ENCODE measurements around the gene ST7L. TPM values are rescaled to one million over a fixed set of nuclear protein-coding genes. Genes with fewer than 3 reads are reported as not detected.

ST7L gene
- total and polyA plus RNA-seq, 2 of the 4 experiments (the other 2 are of a cell fraction) = 7.7 to 14.7 TPM

DNA sequence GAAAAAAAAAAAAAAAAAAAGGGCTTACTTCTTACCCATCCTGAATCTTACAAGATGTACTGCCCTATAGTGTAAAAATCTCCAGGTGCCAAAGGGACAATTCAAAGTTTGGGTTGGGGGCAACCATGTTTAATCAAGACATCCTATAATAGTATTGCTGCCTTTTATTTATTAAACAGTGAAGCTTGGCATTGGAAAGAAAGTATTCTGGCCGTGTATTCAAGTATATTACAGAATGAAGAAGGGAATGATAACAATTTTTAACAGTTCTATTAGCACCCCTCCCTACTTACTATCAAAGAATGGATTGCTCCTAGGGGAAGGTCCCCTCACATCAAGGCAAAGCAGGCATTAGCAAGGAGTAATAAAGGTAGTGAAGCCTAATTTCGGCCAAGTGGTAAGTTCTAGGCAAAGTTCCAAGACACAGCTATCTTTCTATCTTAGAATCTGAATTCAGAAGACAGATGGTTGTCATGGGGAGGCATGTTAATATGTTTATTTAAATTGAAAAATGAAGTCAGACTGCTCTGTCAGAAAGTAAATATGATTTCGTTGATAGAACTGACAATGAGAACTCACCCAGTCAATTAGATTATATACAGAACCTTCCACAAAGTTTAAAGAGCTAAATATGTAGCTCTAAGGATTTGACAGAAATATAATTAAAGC is 24.6 kb downstream of the ST7L start:
- no peak overlapping the region for H3K14ac ChIP-seq (replicated peaks; ENCODE audit: low read depth, low read length)
- no peak for ATAC-seq (ENCODE audit: low read depth)
- H3K9me3 ChIP-seq (ENCODE audit: control insufficient read depth, insufficient read depth, low read length) = peaks cover 8% of the 10 kb centered on the region
- ChIA-PET CTCF (interaction anchor here (0.8 kb wide), 1 partner anchor 93 kb away, joined by 3 read pairs; no protein-coding TSS in a partner anchor), POLR2A (ENCODE audit: unreplicated experiment) (no interaction called here)
- H3K4me2 ChIP-seq (ENCODE audit: low read depth, low read length) = no peak overlapping the region
- no peak overlapping the region for H3K27ac ChIP-seq (ENCODE audit: insufficient read depth, low read length)
- H3K4me3 ChIP-seq (ENCODE audit: insufficient read depth, low read depth, low read length) = no peak overlapping the region
- no peak overlapping the region for H2BK120ac ChIP-seq (ENCODE audit: low read depth, low read length)
- intact Hi-C loops (cut with micrococcal nuclease) = no loop called here
- no peak overlapping the region for H2AK5ac ChIP-seq (ENCODE audit: low read depth, low read length)
- no peaks in the 10 kb centered on the region for H4K20me1 ChIP-seq (ENCODE audit: insufficient read depth, low read length)
- H3K4ac ChIP-seq (ENCODE audit: low read depth, low read length) = no peak overlapping the region
- H3K9ac ChIP-seq (ENCODE audit: low read depth, low read length) = no peak overlapping the region
- H4K91ac ChIP-seq (ENCODE audit: insufficient read depth, low read depth, low read length) = no peak overlapping the region
- WGBS, 2 experiments (ENCODE audit: extremely low coverage in 2 of 2, insufficient read length in 1 of 2) = no CpG with 5 or more reads among the region's 3 CpGs
- H2BK15ac ChIP-seq (ENCODE audit: low read depth, low read length) = no peak overlapping the region
- no peak overlapping the region for H2BK20ac ChIP-seq (ENCODE audit: low read depth, low read length)
- H3K9me1 ChIP-seq (ENCODE audit: insufficient read depth, low read length) = no peaks in the 10 kb centered on the region
- no peak overlapping the region for H2AK9ac ChIP-seq (replicated peaks; ENCODE audit: low read depth, low read length, poor library complexity)
- H3K36me3 ChIP-seq (ENCODE audit: control insufficient read depth, insufficient read depth, low read length) = peaks cover 13% of the 10 kb centered on the region
- H3K23ac ChIP-seq (ENCODE audit: low read depth, low read length) = no peak overlapping the region; the same call in 1 of the 2 replicates
- H4K5ac ChIP-seq (ENCODE audit: low read depth, low read length) = no peak overlapping the region
- no peaks in the 10 kb centered on the region; a peak in 1 of 4 replicates for H3K79me1 ChIP-seq (ENCODE audit: low read depth in 1 of 2, low read length in 2 of 2)
- no peaks in the 10 kb centered on the region; the same call in 1 of the 2 replicates for H3K4me1 ChIP-seq (ENCODE audit: control insufficient read depth, insufficient read depth, low read length)
- H3K27me3 ChIP-seq (ENCODE audit: control insufficient read depth, insufficient read depth, low read length) = no peaks in the 10 kb centered on the region
- no peak overlapping the region for H3K56ac ChIP-seq (ENCODE audit: extremely low read depth, insufficient read depth, low read length)
- in situ Hi-C loops (cut with MboI; ENCODE audit: low sequenced_read_pairs) = no loop called here
- no peak overlapping the region for H4K8ac ChIP-seq (ENCODE audit: low read depth in 2 of 2, low read length in 2 of 2)
- dilution Hi-C loops (cut with HindIII; ENCODE audit: low sequenced_read_pairs, unreplicated experiment) = no loop called here
- H3K18ac ChIP-seq (ENCODE audit: low read depth, low read length) = no peak overlapping the region
- TF ChIP-seq, protein P1, sequence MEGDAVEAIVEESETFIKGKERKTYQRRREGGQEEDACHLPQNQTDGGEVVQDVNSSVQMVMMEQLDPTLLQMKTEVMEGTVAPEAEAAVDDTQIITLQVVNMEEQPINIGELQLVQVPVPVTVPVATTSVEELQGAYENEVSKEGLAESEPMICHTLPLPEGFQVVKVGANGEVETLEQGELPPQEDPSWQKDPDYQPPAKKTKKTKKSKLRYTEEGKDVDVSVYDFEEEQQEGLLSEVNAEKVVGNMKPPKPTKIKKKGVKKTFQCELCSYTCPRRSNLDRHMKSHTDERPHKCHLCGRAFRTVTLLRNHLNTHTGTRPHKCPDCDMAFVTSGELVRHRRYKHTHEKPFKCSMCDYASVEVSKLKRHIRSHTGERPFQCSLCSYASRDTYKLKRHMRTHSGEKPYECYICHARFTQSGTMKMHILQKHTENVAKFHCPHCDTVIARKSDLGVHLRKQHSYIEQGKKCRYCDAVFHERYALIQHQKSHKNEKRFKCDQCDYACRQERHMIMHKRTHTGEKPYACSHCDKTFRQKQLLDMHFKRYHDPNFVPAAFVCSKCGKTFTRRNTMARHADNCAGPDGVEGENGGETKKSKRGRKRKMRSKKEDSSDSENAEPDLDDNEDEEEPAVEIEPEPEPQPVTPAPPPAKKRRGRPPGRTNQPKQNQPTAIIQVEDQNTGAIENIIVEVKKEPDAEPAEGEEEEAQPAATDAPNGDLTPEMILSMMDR (conservative IDR thresholded peaks at IDR 0.05; ENCODE audit: low read depth, low read length) = no peak
- TF ChIP-seq, protein P2, sequence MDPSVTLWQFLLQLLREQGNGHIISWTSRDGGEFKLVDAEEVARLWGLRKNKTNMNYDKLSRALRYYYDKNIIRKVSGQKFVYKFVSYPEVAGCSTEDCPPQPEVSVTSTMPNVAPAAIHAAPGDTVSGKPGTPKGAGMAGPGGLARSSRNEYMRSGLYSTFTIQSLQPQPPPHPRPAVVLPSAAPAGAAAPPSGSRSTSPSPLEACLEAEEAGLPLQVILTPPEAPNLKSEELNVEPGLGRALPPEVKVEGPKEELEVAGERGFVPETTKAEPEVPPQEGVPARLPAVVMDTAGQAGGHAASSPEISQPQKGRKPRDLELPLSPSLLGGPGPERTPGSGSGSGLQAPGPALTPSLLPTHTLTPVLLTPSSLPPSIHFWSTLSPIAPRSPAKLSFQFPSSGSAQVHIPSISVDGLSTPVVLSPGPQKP (IDR thresholded peaks at IDR 0.05; ENCODE audit: borderline replicate concordance, low read depth, low read length) = no peak
- TF ChIP-seq MAFK (IDR thresholded peaks at IDR 0.05; ENCODE audit: low read depth, low read length) (no peak), SMC3 (IDR thresholded peaks at IDR 0.05; ENCODE audit: low read depth, low read length) (no peak), NFE2L2 (IDR thresholded peaks at IDR 0.05; ENCODE audit: low read depth, low read length) (no peak), RCOR1 (IDR thresholded peaks at IDR 0.05; ENCODE audit: insufficient replicate concordance, low read length) (no peak), BHLHE40 (IDR thresholded peaks at IDR 0.05; ENCODE audit: low read depth, low read length) (no peak), CEBPB (IDR thresholded peaks at IDR 0.05; ENCODE audit: low read depth, low read length) (no peak), MAZ (IDR thresholded peaks at IDR 0.05; ENCODE audit: borderline replicate concordance, low read depth, low read length) (no peak), MXI1 (IDR thresholded peaks at IDR 0.05; ENCODE audit: borderline replicate concordance, low read depth, low read length) (no peak), FOS (IDR thresholded peaks at IDR 0.05; ENCODE audit: low read depth, low read length) (no peak), USF2 (IDR thresholded peaks at IDR 0.05; ENCODE audit: low read depth, low read length) (no peak), CHD1 (IDR thresholded peaks at IDR 0.05; ENCODE audit: low read depth, low read length) (no peak), RFX5 (IDR thresholded peaks at IDR 0.05; ENCODE audit: low read depth, low read length) (no peak), POLR2A (IDR thresholded peaks at IDR 0.05; ENCODE audit: low read depth, low read length) (no peak), RAD21 (IDR thresholded peaks at IDR 0.05; ENCODE audit: low read length) (no peak)
- no peak overlapping the region for H2BK5ac ChIP-seq (ENCODE audit: low read depth, low read length, poor library complexity, severe bottlenecking)
- H2AFZ ChIP-seq (replicated peaks; ENCODE audit: low read length, poor library complexity) = no peak overlapping the region
- BruUV-seq (replicated peaks) = no TSS peak
- no peak for DNase-seq

All from IMR-90 (cell line).